Measurements from ENCODE around the gene PHLDB1.
"Not testable (repeated sequence)": the region's sequence is repeated elsewhere in the genome, so short reads cannot be mapped to it uniquely, and the experiment has no call there.

The PHLDB1 gene

GRCh38 chr11:118658429-118659313 is 51.3 kb downstream of the PHLDB1 start:
- DNase-seq: no peak

DNA sequence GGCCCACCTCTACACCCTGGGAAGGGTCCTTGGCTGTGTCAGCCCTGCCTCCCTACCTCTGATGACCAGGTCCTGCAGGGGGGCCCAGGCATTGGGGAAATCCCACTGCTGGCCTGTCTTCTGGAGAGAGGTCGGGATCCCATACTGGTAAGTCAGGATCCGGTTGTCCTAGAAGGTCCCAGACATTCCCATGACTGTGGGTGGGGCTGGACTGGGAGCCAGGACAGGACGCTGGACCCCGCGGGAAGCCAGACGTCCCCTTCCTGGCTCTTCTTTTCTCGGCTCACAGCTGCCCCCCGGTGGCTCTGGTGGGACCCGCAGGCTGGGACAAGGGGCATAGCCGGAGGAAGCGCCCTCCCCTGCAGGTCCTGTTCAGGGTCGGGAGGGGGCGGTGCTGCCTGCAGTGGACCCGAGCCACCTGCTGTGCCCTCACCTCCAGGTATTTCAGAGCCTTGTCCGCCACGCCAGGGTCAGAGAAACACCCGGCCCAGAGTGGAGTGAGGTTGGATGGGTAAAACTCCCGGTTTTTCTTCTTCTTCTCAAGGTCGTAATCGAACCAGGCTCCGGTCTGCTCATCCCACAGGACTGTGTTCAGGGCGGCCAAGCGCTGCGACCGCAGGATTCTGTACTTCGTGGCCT is 52.0 kb downstream of the PHLDB1 start:
- DNase-seq: peak in 55 of 56 donors; percentile 29 to 90 (median 72)

DNA sequence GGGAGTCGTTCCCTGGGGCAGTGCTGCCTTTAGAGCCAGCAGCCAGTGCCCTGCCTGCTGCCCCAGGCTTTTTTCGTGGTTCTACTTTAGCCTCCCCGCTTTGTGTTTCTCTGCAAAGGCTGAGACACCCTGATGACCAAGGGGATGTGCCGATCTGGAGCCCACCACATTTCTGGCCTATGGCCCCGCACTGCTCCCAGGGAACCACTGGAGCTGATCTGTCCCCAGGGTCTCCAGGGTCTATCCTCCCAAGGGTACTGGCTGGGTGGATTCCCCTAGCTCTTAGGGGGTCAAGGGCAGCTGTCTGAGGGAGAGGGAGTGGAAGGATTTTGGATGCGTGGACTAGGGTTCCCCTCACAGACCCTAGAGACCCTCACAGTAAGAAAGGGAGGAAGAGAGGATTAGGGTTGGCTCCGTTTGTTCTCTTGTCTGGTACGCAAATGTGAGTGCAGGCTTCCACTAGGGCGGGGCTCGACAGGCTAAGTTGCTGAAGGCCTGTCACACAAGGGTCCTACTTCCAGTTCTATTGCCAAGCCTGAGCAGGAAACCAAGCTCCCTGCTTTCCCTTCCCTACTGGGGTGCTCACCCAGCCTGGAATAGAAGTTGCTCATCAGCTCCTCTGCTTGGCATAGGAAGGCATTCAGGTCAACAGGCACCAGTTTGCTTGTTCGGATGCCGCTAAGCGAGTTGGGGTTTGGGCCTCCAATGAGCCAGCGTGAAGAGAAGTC is 52.7 kb downstream of the PHLDB1 start:
- DNase-seq: no peak

GRCh38 chr11:118660681-118661424 is 53.4 kb downstream of the PHLDB1 start:
- no peak for DNase-seq

DNA sequence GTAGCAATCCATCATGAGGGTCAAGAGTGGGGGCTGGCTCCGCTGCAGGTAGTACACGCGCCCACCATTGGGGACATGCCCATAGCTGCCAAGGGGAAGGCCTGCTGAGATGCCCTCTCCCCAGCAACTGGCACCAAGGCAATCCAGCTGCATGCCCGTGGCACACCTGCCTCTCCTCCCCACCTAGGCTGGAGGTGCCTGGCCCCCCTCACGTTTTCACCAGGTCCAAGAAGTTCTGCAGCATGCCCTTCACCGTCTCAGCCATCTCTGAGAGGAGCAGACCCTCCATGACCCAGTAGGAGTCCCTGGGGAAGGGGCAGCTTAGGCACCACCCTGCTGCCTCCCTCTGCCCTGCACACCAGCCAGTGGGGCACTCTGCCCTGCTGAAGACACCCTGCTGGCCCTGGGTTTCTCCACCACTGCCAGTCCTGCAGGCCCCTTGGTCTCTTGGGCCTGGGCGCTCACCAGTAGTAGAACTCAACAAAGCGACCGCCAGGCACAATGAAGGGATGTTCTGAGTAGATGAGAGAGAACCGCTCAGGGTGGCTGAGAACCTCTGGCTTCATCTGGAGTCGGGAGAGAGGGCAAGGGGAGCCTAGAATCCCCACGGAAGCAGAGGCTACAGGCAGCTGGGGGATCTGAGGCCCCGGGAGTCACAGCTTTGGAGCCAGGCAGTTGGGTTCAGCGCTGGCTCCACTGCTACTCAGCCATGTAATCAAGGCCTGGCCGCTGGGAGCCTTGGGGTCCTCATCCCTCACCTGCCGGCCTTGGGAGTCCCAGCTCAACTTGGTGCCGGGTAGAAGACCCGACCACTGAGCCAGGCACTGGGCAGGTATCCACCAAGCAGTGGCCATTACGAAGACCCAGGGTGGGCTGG is 54.2 kb downstream of the PHLDB1 start:
- DNase-seq: no peak

DNA sequence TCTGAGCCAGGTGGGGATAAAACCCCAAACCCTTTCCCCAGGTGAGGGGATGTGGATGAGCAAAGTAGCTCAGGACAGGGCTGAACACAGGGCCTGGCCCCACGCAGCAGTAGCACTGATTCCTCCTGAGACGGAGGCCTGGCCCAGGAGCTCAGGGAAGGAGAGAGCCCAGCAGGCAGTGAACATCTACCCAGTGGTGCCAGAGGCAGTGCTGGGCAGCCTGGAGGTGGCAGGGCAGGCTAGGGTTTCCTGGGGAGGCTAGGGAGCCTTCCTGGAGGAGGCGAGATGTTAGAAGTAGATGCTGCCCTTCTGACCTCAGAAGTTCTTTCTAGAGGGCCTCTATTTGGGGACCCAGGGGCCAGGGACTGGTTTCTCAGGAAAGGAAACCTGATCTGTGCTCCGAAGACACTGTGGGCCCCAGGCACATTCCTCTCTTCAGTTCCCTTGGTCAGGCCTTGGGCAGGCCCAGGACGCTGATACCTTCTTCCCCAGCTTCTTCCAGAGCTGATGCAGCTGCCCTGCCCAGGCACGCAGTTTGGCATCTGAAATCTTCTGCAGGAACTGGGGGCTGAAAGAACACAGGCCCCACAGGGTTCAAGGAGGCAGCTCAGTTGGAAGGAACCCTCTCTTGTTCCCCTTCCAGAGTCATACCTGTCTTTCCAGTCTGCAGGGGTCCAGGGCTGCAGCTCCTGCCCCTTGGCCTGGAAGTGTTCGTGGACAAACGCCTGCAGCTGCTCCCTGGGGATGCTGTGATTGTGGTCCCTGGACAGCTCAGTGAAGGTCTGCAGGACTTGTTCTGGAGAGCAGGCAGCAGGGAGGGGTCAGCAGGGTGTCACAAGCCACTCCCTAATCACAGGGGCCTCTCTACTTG is 55.2 kb downstream of the PHLDB1 start:
- no peak for DNase-seq

- DNase-seq: no peak
Observed at GRCh38 chr11:118663381-118663780, 56.0 kb downstream of the PHLDB1 start.

GRCh38 chr11:118663902-118664301 is 56.5 kb downstream of the PHLDB1 start:
- DNase-seq: no peak

- DNase-seq: no peak
Observed at GRCh38 chr11:118666371-118666770, 59.0 kb downstream of the PHLDB1 start.

DNA sequence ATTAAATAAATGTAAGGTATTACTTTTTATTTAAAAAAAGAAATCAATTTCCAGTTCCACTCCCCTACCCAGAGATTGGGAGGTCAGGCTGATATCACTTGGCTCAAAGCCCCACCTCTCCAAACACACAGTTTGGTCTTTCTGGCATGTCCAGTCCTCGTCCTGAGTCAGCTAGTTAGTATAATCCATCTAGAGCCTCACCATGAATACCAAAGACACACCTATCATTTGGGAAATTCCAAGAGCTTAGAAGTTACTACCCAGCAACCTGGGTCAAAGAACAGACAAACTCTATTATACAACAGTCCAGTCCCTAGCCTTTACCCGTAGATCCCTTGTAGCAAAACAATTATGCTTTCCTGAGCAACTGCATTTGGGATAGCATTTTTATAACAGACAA is 62.6 kb downstream of the PHLDB1 start:
- no peak for DNase-seq

DNA sequence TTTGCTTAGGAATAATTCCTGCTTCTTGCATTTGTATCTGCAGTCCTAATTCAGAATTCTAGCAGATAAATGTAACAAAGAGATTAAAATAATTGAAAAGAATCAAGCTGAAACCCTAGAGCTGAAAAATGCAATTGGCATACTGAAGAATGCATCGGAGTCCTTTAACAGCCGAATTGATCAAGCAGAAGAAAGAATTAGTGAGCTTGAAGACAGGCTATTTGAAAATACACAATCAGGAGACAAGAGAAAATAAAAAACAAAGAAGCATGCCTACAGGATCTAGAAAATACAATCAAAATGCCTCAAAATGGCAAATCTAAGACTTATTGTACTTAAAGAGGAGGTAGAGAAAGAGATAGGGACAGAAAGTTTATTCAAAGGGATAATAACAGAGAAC is 63.8 kb downstream of the PHLDB1 start:
- no peak for DNase-seq

GRCh38 chr11:118672846-118673245 is 65.4 kb downstream of the PHLDB1 start:
- no peak for DNase-seq

- DNase-seq: no peak
Observed at GRCh38 chr11:118673361-118674081, 66.1 kb downstream of the PHLDB1 start.

- no peak for DNase-seq
Observed at GRCh38 chr11:118674082-118674435, 66.6 kb downstream of the PHLDB1 start.

DNA sequence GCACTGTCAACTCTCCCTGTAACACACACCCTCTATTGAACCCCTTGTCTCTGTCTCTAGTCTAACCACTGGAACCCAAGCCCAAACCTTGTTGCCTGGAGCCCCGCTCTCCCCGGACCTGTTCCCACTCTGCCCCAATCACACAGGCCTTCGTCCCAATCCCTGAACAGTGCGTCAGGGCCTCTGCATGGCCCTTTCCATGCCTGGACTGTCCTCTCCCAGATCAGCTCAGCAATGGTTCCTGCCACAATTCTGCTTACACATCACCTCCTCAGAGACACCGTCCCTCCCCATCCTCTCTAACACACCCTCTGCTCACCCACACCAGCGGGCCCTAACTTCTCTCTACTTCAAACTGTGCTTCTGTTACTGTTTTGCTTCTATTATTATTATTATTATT is 70.6 kb downstream of the PHLDB1 start:
- no peak for DNase-seq

- DNase-seq: peak in 3 of 56 donors; percentile 7 to 44 (median 38)
Observed at GRCh38 chr11:118678908-118679307, 71.5 kb downstream of the PHLDB1 start.

GRCh38 chr11:118679483-118679882 is 72.1 kb downstream of the PHLDB1 start, which contains the start of gene TREH:
Gene TREH, minus strand, starts transcription at chr11:118679650. Its CDS starts 23 bp downstream, at chr11:118679627.
- DNase-seq: no peak

GRCh38 chr11:118682372-118682771 is 75.0 kb downstream of the PHLDB1 start:
- DNase-seq: no peak

GRCh38 chr11:118682939-118683338 is 75.5 kb downstream of the PHLDB1 start:
- not testable (repeated sequence) for DNase-seq

Measured in amygdala (tissue), 56 donors.